GM12878 (cell line): Measurements from ENCODE around the gene LDLRAD3. TPM values are rescaled to one million over a fixed set of nuclear protein-coding genes. Genes with fewer than 3 reads are reported as not detected.

Experiments
- BCL11A ChIP-seq: IDR thresholded peaks from 2 replicates; pipeline ENCODE4 v1.6.1; 2011; ENCODE audit warnings: low read depth, low read length
- CBFB ChIP-seq: IDR thresholded peaks from 2 replicates; pipeline ENCODE4 v1.6.1; 2016; ENCODE audit warnings: antibody characterized with exemption, low read depth
- CEBPB ChIP-seq, 2 experiments: fragments of 150-350 bp in 1 of 2; IDR thresholded peaks; 2 replicates each; pipeline ENCODE4 v1.6.1; 2012 to 2014; ENCODE audit warnings: low read depth in 2 of 2, low read length in 2 of 2, borderline replicate concordance in 1 of 2, inconsistent platforms in 1 of 2
- CREM ChIP-seq: IDR thresholded peaks from 2 replicates; pipeline ENCODE4 v1.6.1; 2014; ENCODE audit warnings: antibody characterized with exemption, low read depth
- E2F8 ChIP-seq: fragments of 450-650 bp; IDR thresholded peaks from 2 replicates; pipeline ENCODE4 v1.6.1; 2018; ENCODE audit warnings: mild to moderate bottlenecking, low read depth, moderate library complexity; ENCODE audit not compliant: partially characterized antibody
- EED ChIP-seq: sonication (generic); IDR thresholded peaks from 2 replicates; pipeline ENCODE4 v1.6.1; 2016; ENCODE audit warnings: antibody characterized with exemption, low read depth
- ETV6 ChIP-seq, 2 experiments: fragments of 450-650 bp in 1 of 2; IDR thresholded peaks in 1 of 2; conservative IDR thresholded peaks in 1 of 2; 2 replicates each; pipeline ENCODE4 v1.6.1; 2014; ENCODE audit warnings: antibody characterized with exemption in 1 of 2, borderline replicate concordance in 1 of 2, low read depth in 1 of 2, mild to moderate bottlenecking in 1 of 2, moderate library complexity in 1 of 2
- MEF2A ChIP-seq: IDR thresholded peaks from 2 replicates; pipeline ENCODE4 v1.6.1; 2011; ENCODE audit warnings: low read depth, mild to moderate bottlenecking, low read length, moderate library complexity; ENCODE audit not compliant: insufficient read depth
- MTA2 ChIP-seq: fragments of 450-650 bp; IDR thresholded peaks from 2 replicates; pipeline ENCODE4 v1.6.1; 2016; ENCODE audit warnings: low read depth, mild to moderate bottlenecking, moderate library complexity
- RBBP5 ChIP-seq: fragments of 200-600 bp; sonication (generic); conservative IDR thresholded peaks from 2 replicates; pipeline ENCODE4 v1.6.1; 2016
- RUNX3 ChIP-seq: IDR thresholded peaks from 2 replicates; pipeline ENCODE4 v1.6.1; 2012; ENCODE audit warnings: low read length, inconsistent platforms
- SMAD5 ChIP-seq: IDR thresholded peaks from 2 replicates; pipeline ENCODE4 v1.6.1; 2016; ENCODE audit warnings: antibody characterized with exemption, low read depth
- SPI1 ChIP-seq: IDR thresholded peaks from 2 replicates; pipeline ENCODE4 v1.6.1; 2011; ENCODE audit warnings: low read depth, mild to moderate bottlenecking, low read length, moderate library complexity, borderline replicate concordance; ENCODE audit not compliant: insufficient read depth
- TCF3 ChIP-seq: IDR thresholded peaks from 2 replicates; pipeline ENCODE4 v1.6.1; 2012; ENCODE audit warnings: low read depth, mild to moderate bottlenecking, low read length, borderline replicate concordance; ENCODE audit not compliant: insufficient read depth
- TCF7 ChIP-seq: IDR thresholded peaks from 2 replicates; pipeline ENCODE4 v1.6.1; 2014; ENCODE audit warnings: antibody characterized with exemption, borderline replicate concordance
- WRNIP1 ChIP-seq: IDR thresholded peaks from 2 replicates; pipeline ENCODE4 v1.6.1; 2011; ENCODE audit warnings: low read depth, low read length, improper control_type of control experiment, borderline replicate concordance
- ZNF217 ChIP-seq: fragments of 450-650 bp; IDR thresholded peaks from 2 replicates; pipeline ENCODE4 v1.6.1; 2017; ENCODE audit warnings: antibody characterized with exemption, mild to moderate bottlenecking
- ZNF592 ChIP-seq: fragments of 450-650 bp; IDR thresholded peaks from 2 replicates; pipeline ENCODE4 v1.6.1; 2017; ENCODE audit warnings: mild to moderate bottlenecking, moderate library complexity
- polyA plus RNA-seq, 11 experiments: library from polyadenylated mRNA; depleted of rRNA in 4 of 11; unstranded in 6 of 11; stranded (reverse) in 5 of 11; fragments of >200 nt; fragmentation: Nextera tagmentation in 4 of 11; fragmentation: Illumina TruSeq in 1 of 11; extraction: Ambion mirVana in 4 of 11; extraction: Trizol in 1 of 11; gene quantifications; 1 replicate in 1 of 11; 2 replicates in 10 of 11; pipeline versions ENCODE4 v1.2.1 to v1.2.3, GENCODE V29; 2011 to 2016; ENCODE audit warnings: inconsistent platforms in 2 of 11, missing spikeins in 2 of 11, low read depth in 1 of 11
- total RNA-seq, 4 experiments: library from RNA; depleted of rRNA in 3 of 4; stranded (reverse); fragments of >200 nt in 3 of 4; fragmentation: Illumina TruSeq in 1 of 4; extraction: Trizol in 1 of 4; gene quantifications; 2 replicates each; pipeline versions ENCODE4 v1.2.1 to v1.2.3, GENCODE V29; 2013 to 2021
- TF ChIP-seq, protein P1 (sequence below): fragments of 150-350 bp; IDR thresholded peaks from 2 replicates; pipeline ENCODE4 v1.6.1; 2016; ENCODE audit warnings: low read depth, low read length
- TF ChIP-seq, protein P2 (sequence below): IDR thresholded peaks from 2 replicates; pipeline ENCODE4 v1.6.1; 2011; ENCODE audit warnings: low read depth, low read length, improper control_type of control experiment, borderline replicate concordance

The LDLRAD3 gene
- total and polyA plus RNA-seq, 10 of the 15 experiments (the other 5 are each of a cell fraction or from before 2014, with no cell fraction given): 2.5 to 17.2 (median 10.7) TPM

GRCh38 chr11:35994421-35994820 lies 50.6 kb downstream of the LDLRAD3 start (continued):
- TF ChIP-seq ZNF592 (no peak), TCF7 (peak; percentile 99), EED (peak; percentile 60), RUNX3 (peak; percentile 97), MEF2A (0 out of 2 replicates have a peak, but pooled peaks have one; percentile 37), E2F8 (no peak), MTA2 (0 out of 2 replicates have a peak, but pooled peaks have one; percentile 18), BCL11A (0 out of 2 replicates have a peak, but pooled peaks have one; percentile 33), ZNF217 (no peak), CREM (0 out of 2 replicates have a peak, but pooled peaks have one; percentile 49), SPI1 (no peak), WRNIP1 (no peak), CEBPB (IDR thresholded peaks at IDR 0.05; ENCODE audit: borderline replicate concordance in 1 of 2, low read depth in 2 of 2, low read length in 2 of 2) (no peak; a peak in 1 of 4 replicates), CBFB (peak; percentile 74), ETV6 (conservative IDR thresholded peaks at IDR 0.05 in 1 of 2, IDR thresholded peaks at IDR 0.05 in 1 of 2; ENCODE audit: borderline replicate concordance in 1 of 2, low read depth in 1 of 2) (peak in 1 of 2 experiments; percentile 22; a peak in 1 of 4 replicates), SMAD5 (no peak), RBBP5 (no peak), TCF3 (no peak)
- TF ChIP-seq, protein P1, sequence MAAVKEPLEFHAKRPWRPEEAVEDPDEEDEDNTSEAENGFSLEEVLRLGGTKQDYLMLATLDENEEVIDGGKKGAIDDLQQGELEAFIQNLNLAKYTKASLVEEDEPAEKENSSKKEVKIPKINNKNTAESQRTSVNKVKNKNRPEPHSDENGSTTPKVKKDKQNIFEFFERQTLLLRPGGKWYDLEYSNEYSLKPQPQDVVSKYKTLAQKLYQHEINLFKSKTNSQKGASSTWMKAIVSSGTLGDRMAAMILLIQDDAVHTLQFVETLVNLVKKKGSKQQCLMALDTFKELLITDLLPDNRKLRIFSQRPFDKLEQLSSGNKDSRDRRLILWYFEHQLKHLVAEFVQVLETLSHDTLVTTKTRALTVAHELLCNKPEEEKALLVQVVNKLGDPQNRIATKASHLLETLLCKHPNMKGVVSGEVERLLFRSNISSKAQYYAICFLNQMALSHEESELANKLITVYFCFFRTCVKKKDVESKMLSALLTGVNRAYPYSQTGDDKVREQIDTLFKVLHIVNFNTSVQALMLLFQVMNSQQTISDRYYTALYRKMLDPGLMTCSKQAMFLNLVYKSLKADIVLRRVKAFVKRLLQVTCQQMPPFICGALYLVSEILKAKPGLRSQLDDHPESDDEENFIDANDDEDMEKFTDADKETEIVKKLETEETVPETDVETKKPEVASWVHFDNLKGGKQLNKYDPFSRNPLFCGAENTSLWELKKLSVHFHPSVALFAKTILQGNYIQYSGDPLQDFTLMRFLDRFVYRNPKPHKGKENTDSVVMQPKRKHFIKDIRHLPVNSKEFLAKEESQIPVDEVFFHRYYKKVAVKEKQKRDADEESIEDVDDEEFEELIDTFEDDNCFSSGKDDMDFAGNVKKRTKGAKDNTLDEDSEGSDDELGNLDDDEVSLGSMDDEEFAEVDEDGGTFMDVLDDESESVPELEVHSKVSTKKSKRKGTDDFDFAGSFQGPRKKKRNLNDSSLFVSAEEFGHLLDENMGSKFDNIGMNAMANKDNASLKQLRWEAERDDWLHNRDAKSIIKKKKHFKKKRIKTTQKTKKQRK: no peak
- TF ChIP-seq, protein P2, sequence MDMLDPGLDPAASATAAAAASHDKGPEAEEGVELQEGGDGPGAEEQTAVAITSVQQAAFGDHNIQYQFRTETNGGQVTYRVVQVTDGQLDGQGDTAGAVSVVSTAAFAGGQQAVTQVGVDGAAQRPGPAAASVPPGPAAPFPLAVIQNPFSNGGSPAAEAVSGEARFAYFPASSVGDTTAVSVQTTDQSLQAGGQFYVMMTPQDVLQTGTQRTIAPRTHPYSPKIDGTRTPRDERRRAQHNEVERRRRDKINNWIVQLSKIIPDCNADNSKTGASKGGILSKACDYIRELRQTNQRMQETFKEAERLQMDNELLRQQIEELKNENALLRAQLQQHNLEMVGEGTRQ: no peak
